ENCODE measurements around the gene LYZL1. TPM values are rescaled to one million over a fixed set of nuclear protein-coding genes. Genes with fewer than 3 reads are reported as not detected.
"Not testable (repeated sequence)": the region's sequence is repeated elsewhere in the genome, so short reads cannot be mapped to it uniquely, and the experiment has no call there.

Gene LYZL1
- total and polyA plus RNA-seq, 4 experiments from 2014 or later, result not detected

DNA sequence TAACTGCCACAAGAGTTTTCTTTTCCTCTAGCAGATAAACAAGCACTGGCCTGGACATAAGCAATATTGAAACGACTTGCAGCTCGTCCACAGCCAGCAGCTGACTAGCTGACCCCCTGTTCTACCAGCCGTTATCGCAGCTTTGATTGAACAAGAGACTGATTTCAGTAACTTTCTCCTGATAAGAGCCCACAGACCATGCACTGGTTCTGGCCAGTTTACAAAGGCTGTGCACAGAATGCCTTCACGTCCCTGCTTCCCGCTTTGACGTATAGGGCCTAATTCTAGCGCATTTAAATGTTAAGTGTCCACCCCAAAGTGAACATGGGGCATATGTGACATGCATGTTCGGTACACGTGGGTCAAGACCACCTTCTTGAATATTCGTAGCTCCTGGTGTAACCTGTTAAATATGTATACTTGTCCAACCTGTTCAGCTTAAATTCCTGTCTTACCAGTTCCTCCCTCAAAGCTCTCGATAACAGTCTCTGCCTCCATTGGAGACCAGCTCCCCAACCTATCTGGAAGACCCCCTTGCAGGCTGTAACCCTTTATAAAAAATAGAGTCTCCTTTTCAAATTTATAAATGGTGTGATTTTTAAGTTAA, 69.2 kb downstream of the LYZL1 start:
- POLR2A ChIA-PET (ENCODE audit: partially characterized antibody), result no interaction called here
- H3K4me3 ChIP-seq (ENCODE audit: low read length in 2 of 2), result no peak overlapping the region
- H3K27me3 ChIP-seq (ENCODE audit: insufficient read depth, low read length), result no peaks in the 10 kb centered on the region
- H3K4me1 ChIP-seq (ENCODE audit: insufficient read depth, low read length), result no peaks in the 10 kb centered on the region
- H3K36me3 ChIP-seq (ENCODE audit: insufficient read depth, low read length), result no peaks in the 10 kb centered on the region
- no peaks in the 10 kb centered on the region for H3K27me3 Mint-ChIP-seq
- H3K27ac ChIP-seq (ENCODE audit: low read depth, low read length), result no peak overlapping the region
- CTCF ChIA-PET (ENCODE audit: partially characterized antibody), result interaction anchor here (1.2 kb wide), 1 partner anchor 35 kb away, joined by 3 read pairs; no protein-coding TSS in a partner anchor
- no peaks in the 10 kb centered on the region for H3K9me3 ChIP-seq (ENCODE audit: control insufficient read depth in 1 of 2, low read length in 2 of 2)
- no peaks in the 10 kb centered on the region for H3K36me3 Mint-ChIP-seq
- no peaks in the 10 kb centered on the region for H3K9me3 Mint-ChIP-seq
- no peak for DNase-seq
- intact Hi-C loops (cut with micrococcal nuclease), result no loop called here
- H3K4me1 Mint-ChIP-seq, result no peaks in the 10 kb centered on the region
- no peak overlapping the region for H3K4me3 Mint-ChIP-seq
- H3K27ac Mint-ChIP-seq, result no peak overlapping the region

DNA sequence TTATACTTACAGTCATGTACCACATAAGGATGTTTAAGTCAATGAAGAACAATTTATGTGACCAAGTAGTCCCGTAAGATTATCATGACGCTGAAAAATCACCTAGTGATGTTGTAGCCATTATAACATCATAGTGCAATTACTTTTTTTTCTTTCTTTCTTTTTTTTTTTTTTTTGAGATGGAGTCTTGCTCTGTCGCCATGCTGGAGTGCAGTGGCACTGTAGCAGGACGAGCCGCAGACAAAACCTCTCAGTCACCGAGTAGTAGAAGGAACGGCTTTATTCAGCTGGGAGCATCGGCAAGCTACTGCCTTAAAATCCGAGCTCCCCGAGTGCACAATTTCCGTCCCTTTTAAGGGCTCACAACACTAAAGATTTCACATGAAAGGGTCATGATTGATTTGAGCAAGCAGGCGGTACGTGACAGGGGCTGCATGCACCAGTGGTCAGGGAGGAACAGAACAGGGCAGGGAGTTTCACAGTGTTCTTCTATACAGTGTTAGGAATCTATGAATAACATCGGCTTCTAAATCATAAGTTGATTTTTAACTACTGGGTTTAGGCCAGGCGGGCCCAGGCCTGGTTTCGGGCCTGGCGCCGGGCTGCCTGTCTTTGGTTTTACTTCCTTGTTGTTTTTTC, 71.5 kb downstream of the LYZL1 start:
- H3K4me3 ChIP-seq (ENCODE audit: low read length in 2 of 2); H3K27me3 Mint-ChIP-seq; H3K9me3 Mint-ChIP-seq; DNase-seq; H3K36me3 Mint-ChIP-seq; H3K36me3 ChIP-seq (ENCODE audit: insufficient read depth, low read length); H3K4me3 Mint-ChIP-seq; CTCF ChIA-PET (ENCODE audit: partially characterized antibody); H3K27ac ChIP-seq (ENCODE audit: low read depth, low read length); H3K27me3 ChIP-seq (ENCODE audit: insufficient read depth, low read length); H3K27ac Mint-ChIP-seq; intact Hi-C loops (cut with micrococcal nuclease); POLR2A ChIA-PET (ENCODE audit: partially characterized antibody); H3K9me3 ChIP-seq (ENCODE audit: control insufficient read depth in 1 of 2, low read length in 2 of 2); H3K4me1 Mint-ChIP-seq; H3K4me1 ChIP-seq (ENCODE audit: insufficient read depth, low read length): not testable (repeated sequence)

Data from CD4-positive, alpha-beta memory T cell (primary cell).